ENCODE results near the gene CFAP299. TPM values are rescaled to one million over a fixed set of nuclear protein-coding genes. Genes with fewer than 3 reads are reported as not detected.

Gene CFAP299
- total and polyA plus RNA-seq, 2 of the 8 experiments (the other 6 are each of a cell fraction or from before 2014, with no cell fraction given) = not detected

GRCh38 chr4:80535551-80535950 lies 200.0 kb downstream of the CFAP299 start:
- ChIA-PET POLR2A (ENCODE audit: partially characterized antibody) (no interaction called here), CTCF (ENCODE audit: partially characterized antibody) (interaction anchor here (0.7 kb wide), 1 partner anchor 43 kb away, joined by 4 read pairs; no protein-coding TSS in a partner anchor)
- Histone ChIP-seq H3K27ac (ENCODE audit: low read depth, low read length) (no peak overlapping the region), H3K14ac (ENCODE audit: insufficient read length) (no peak overlapping the region), H3K79me1 (ENCODE audit: low read depth, low read length) (no peaks in the 10 kb centered on the region), H2BK5ac (ENCODE audit: low read depth, low read length) (no peak overlapping the region), H3K18ac (ENCODE audit: extremely low read depth, low read length) (no peak overlapping the region), H3K4ac (replicated peaks; ENCODE audit: insufficient read length, low read depth, low read length) (no peak overlapping the region), H3K4me2 (ENCODE audit: insufficient read depth in 1 of 2, low read depth in 2 of 2, low read length in 2 of 2) (no peak overlapping the region), H4K8ac (ENCODE audit: extremely low read depth, insufficient read depth, low read length) (no peak overlapping the region), H4K20me1 (replicated peaks in 1 of 2; ENCODE audit: control insufficient read depth in 1 of 2, insufficient read depth in 2 of 2, low read length in 2 of 2) (no peaks in the 10 kb centered on the region), H2BK20ac (ENCODE audit: low read length) (no peak overlapping the region), H4K5ac (ENCODE audit: insufficient read length, low read depth, low read length) (no peak overlapping the region), H3K23me2 (ENCODE audit: low read depth, low read length) (no peaks in the 10 kb centered on the region), H2BK120ac (replicated peaks; ENCODE audit: low read depth, low read length) (no peak overlapping the region), H2BK12ac (ENCODE audit: low read depth, low read length) (no peak overlapping the region), H3K56ac (replicated peaks; ENCODE audit: insufficient read length, low read depth, low read length) (no peak overlapping the region), H3K9ac (replicated peaks in 1 of 4; ENCODE audit: extremely low read depth in 1 of 4, low read depth in 3 of 4, low read length in 3 of 4) (no peak overlapping the region), H3K4me3 (ENCODE audit: extremely low read depth in 1 of 4, insufficient read depth in 2 of 4, low read depth in 3 of 4, low read length in 4 of 4) (no peak overlapping the region), H3K79me2 (ENCODE audit: control insufficient read depth in 1 of 2, insufficient read depth in 2 of 2, low read length in 2 of 2) (no peaks in the 10 kb centered on the region), H3K36me3 (ENCODE audit: control insufficient read depth in 2 of 4, insufficient read depth in 4 of 4, low read length in 3 of 4) (no peaks in the 10 kb centered on the region), H2AK5ac (ENCODE audit: low read depth, low read length) (no peak overlapping the region), H3K27me3 (replicated peaks in 1 of 4; ENCODE audit: control insufficient read depth in 3 of 4, extremely low read depth in 1 of 4, insufficient read depth in 3 of 4, low read length in 3 of 4) (no peaks in the 10 kb centered on the region), H2AFZ (ENCODE audit: low read length) (no peak overlapping the region), H4K91ac (replicated peaks; ENCODE audit: insufficient read length, low read length) (no peak overlapping the region), H3K23ac (ENCODE audit: insufficient read length) (no peak overlapping the region), H2BK15ac (ENCODE audit: low read length) (no peak overlapping the region), H3K9me3 (ENCODE audit: insufficient read depth in 2 of 2, low read depth in 1 of 2, low read length in 1 of 2) (no peaks in the 10 kb centered on the region), H3K4me1 (replicated peaks in 1 of 4; ENCODE audit: control insufficient read depth in 3 of 4, insufficient read depth in 4 of 4, low read length in 3 of 4) (peaks cover 0 to 4% (median 0%) of the 10 kb centered on the region in 4 experiments; a peak in 1 of 7 replicates)
- no peak for FAIRE-seq
- TF ChIP-seq MAFK (IDR thresholded peaks at IDR 0.05; ENCODE audit: low read depth, low read length) (no peak), CHD1 (IDR thresholded peaks at IDR 0.05; ENCODE audit: low read depth, low read length) (no peak), TCF12 (IDR thresholded peaks at IDR 0.05; ENCODE audit: low read depth, low read length) (no peak)
- no peak for DNase-seq (ENCODE audit: low read depth in 1 of 2, low spot score in 2 of 2)
- WGBS, 2 experiments (ENCODE audit: extremely low coverage in 1 of 2, insufficient coverage in 1 of 2, insufficient read length in 1 of 2, insufficient replicate concordance in 2 of 2, low coverage in 1 of 2, low lambda C conversion rate in 2 of 2, missing lambda C conversion rate in 1 of 2) = 82% methylated on average over 1 of the region's 1 CpG; no CpG with 5 or more reads in 1 of the 2 experiments
